Measurements from ENCODE around the gene SGTA. TPM values are rescaled to one million over a fixed set of nuclear protein-coding genes. Genes with fewer than 3 reads are reported as not detected.

SGTA gene
- total RNA-seq, 2 donors from 2014 or later, result 72.4 to 87.9 TPM

- peak within 1 kb of the TSS; percentile 59 to 84 for H3K4me3 ChIP-seq
- H3K9me3 ChIP-seq, result no peaks in the 10 kb centered on the region
- H3K27me3 ChIP-seq (replicated peaks; ENCODE audit: insufficient read depth), result no peaks in the 10 kb centered on the region
- peak; percentile 55 for TF ChIP-seq POLR2A (IDR thresholded peaks at IDR 0.05)
- TF ChIP-seq POLR2AphosphoS5 (IDR thresholded peaks at IDR 0.05), result peak; percentile 94
- TF ChIP-seq CTCF (IDR thresholded peaks at IDR 0.05), result peak in 2 of 4 experiments; percentile 12 to 28
- DNase-seq (ENCODE audit: low spot score), result peak; percentile 97
- WGBS, result under 1% methylated on average over 62 of the region's 78 CpGs
- H3K36me3 ChIP-seq, result no peaks in the 10 kb centered on the region
- intact Hi-C loops (cut with DNase I), result loop anchor here (10.0 kb wide), 1 partner anchor 249 kb away; no protein-coding TSS in a partner anchor
- H3K4me1 ChIP-seq (replicated peaks), result peaks cover 5% of the 10 kb centered on the region
- H3K27ac ChIP-seq, result peak within 1 kb of the TSS; percentile 36 to 47
Measured at GRCh38 chr19:2785244-2785997, 2.3 kb upstream of the SGTA start, which contains the start of gene THOP1. THOP1 (plus strand) TSS chr19:2785503; CDS start chr19:2785663, 160 bp downstream.

GRCh38 chr19:2783781-2784145 lies 690 bp upstream of the SGTA start:
- no peak for DNase-seq (ENCODE audit: low spot score)
- Histone ChIP-seq H3K9me3 (no peaks in the 10 kb centered on the region), H3K27ac (peak overlapping the region in 1 of 2 donors; percentile 87), H3K4me1 (replicated peaks) (peaks cover 5% of the 10 kb centered on the region), H3K27me3 (replicated peaks; ENCODE audit: insufficient read depth) (no peaks in the 10 kb centered on the region), H3K36me3 (no peaks in the 10 kb centered on the region), H3K4me3 (peak overlapping the region in 1 of 2 donors; percentile 97)
- intact Hi-C loops (cut with DNase I), result loop anchor here (5.0 to 10.0 kb wide), 2 partner anchors 59 to 251 kb away; partner anchors contain the start of gene ZNF555
- TF ChIP-seq CTCF (IDR thresholded peaks at IDR 0.05) (no peak), POLR2AphosphoS5 (IDR thresholded peaks at IDR 0.05) (no peak), POLR2A (IDR thresholded peaks at IDR 0.05) (no peak)
- WGBS, result 73% methylated on average over 7 of the region's 7 CpGs

- intact Hi-C loops (cut with DNase I), result loop anchor here (5.0 to 10.0 kb wide), 2 partner anchors 60 to 252 kb away; partner anchors contain the start of gene ZNF555
- Histone ChIP-seq H3K4me3 (peak overlapping the region; percentile 84 to 97), H3K27me3 (replicated peaks; ENCODE audit: insufficient read depth) (no peaks in the 10 kb centered on the region), H3K4me1 (replicated peaks) (peaks cover 5% of the 10 kb centered on the region), H3K9me3 (no peaks in the 10 kb centered on the region), H3K36me3 (no peaks in the 10 kb centered on the region), H3K27ac (peak overlapping the region; percentile 85 to 87)
- 2% methylated on average over 24 of the region's 24 CpGs for WGBS
- DNase-seq (ENCODE audit: low spot score), result no peak
- TF ChIP-seq CTCF (IDR thresholded peaks at IDR 0.05) (no peak), POLR2A (IDR thresholded peaks at IDR 0.05) (no peak), POLR2AphosphoS5 (IDR thresholded peaks at IDR 0.05) (no peak)
Measured at GRCh38 chr19:2782329-2782935, 641 bp downstream of the SGTA start.

GRCh38 chr19:2780284-2780683 lies 2.8 kb downstream of the SGTA start:
- H3K4me3 ChIP-seq, result no peak overlapping the region
- intact Hi-C loops (cut with DNase I), result loop anchor here (5.0 to 10.0 kb wide), 2 partner anchors 62 to 255 kb away; partner anchors contain the start of gene ZNF555
- no peaks in the 10 kb centered on the region for H3K36me3 ChIP-seq
- no peaks in the 10 kb centered on the region for H3K9me3 ChIP-seq
- no peak overlapping the region for H3K27ac ChIP-seq
- no peaks in the 10 kb centered on the region for H3K27me3 ChIP-seq (replicated peaks; ENCODE audit: insufficient read depth)
- TF ChIP-seq POLR2AphosphoS5 (IDR thresholded peaks at IDR 0.05), result no peak
- no peak for TF ChIP-seq CTCF (IDR thresholded peaks at IDR 0.05)
- no peak for TF ChIP-seq POLR2A (IDR thresholded peaks at IDR 0.05)
- H3K4me1 ChIP-seq (replicated peaks), result peaks cover 5% of the 10 kb centered on the region
- DNase-seq (ENCODE audit: low spot score), result no peak
- 86% methylated on average over 7 of the region's 7 CpGs for WGBS

Measured in prostate gland (tissue), 2 donors.